SK-N-MC (cell line): ENCODE data around the gene CCT5.
"Not testable (repeated sequence)": the region's sequence is repeated elsewhere in the genome, so short reads cannot be mapped to it uniquely, and the experiment has no call there.

Experiments used
- DNase-seq: peaks from one replicate; pipeline ENCODE4 v3.0.0-alpha.2; 2011; ENCODE audit warnings: low read depth, low spot score
- H3K27ac ChIP-seq: fragments of 200-600 bp; sonication (generic); 2 replicates; pipeline ENCODE4 v1.5.1; 2016; ENCODE audit warnings: mixed run types
- H3K36me3 ChIP-seq: fragments of 200-600 bp; sonication (generic); 2 replicates; pipeline ENCODE4 v1.6.1; 2017; ENCODE audit warnings: antibody characterized with exemption, low read length, mixed read lengths; ENCODE audit not compliant: insufficient read depth
- H3K4me3 ChIP-seq: fragments of 200-600 bp; sonication (generic); 2 replicates; pipeline ENCODE4 v1.5.1; 2016
- H3K9ac ChIP-seq: fragments of 200-600 bp; sonication (generic); 2 replicates; pipeline ENCODE4 v1.8.0; 2017; ENCODE audit warnings: mixed run types, mixed read lengths; ENCODE audit not compliant: insufficient read length
- H3K9me3 ChIP-seq: fragments of 200-600 bp; sonication (generic); 2 replicates; pipeline ENCODE4 v1.6.1; 2017; ENCODE audit warnings: low read depth, mild to moderate bottlenecking, antibody characterized with exemption, low read length, moderate library complexity, mixed read lengths
- EZH2 ChIP-seq: fragments of 200-600 bp; sonication (generic); IDR thresholded peaks from one replicate; pipeline ENCODE4 v1.6.1; 2017; ENCODE audit warnings: antibody characterized with exemption
- FOXP2 ChIP-seq: optimal IDR thresholded peaks from 2 replicates; pipeline ENCODE3; 2011; ENCODE audit warnings: mild to moderate bottlenecking, moderate library complexity; ENCODE audit not compliant: insufficient read depth; ENCODE audit errors: extremely low read length, control extremely low read depth
- POLR2AphosphoS5 ChIP-seq: IDR thresholded peaks from 2 replicates; pipeline ENCODE4 v1.6.1; 2012; ENCODE audit warnings: mild to moderate bottlenecking, low read depth, low read length, borderline replicate concordance

The CCT5 gene

DNA sequence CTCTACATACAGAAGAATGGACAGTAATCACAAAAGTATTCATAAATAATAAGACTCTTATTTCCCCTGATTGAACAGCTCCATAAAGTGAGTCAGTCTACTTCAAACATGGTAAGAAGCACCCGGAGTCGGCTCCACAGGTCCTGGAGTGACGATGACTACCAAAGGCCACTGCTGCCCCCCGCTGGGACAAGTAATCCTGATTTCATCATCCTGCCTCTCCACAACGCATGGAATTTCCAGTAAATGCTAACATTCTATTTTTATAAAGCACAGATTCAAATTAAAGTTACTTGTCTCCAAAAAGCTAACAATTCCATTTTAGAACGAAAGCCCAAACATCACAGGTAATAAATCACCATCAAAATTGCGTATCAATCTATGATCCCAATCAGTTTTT lies 16.6 kb upstream of the CCT5 start:
- peak; percentile 39 for DNase-seq
- TF ChIP-seq FOXP2: no peak
- no peak for TF ChIP-seq EZH2
- TF ChIP-seq POLR2AphosphoS5: no peak
- Histone ChIP-seq H3K27ac (peak overlapping the region; percentile 79), H3K9me3 (no peaks in the 10 kb centered on the region), H3K9ac (peak overlapping the region; percentile 61), H3K36me3 (peaks cover 9% of the 10 kb centered on the region), H3K4me3 (peak overlapping the region; percentile 32)

GRCh38 chr5:10235350-10235749 lies 14.7 kb upstream of the CCT5 start:
- no peak overlapping the region for H3K4me3 ChIP-seq
- TF ChIP-seq FOXP2 (no peak), EZH2 (no peak), POLR2AphosphoS5 (no peak)
- no peak overlapping the region for H3K9ac ChIP-seq
- H3K9me3 ChIP-seq: no peaks in the 10 kb centered on the region
- no peak overlapping the region for H3K27ac ChIP-seq
- peaks cover 13% of the 10 kb centered on the region for H3K36me3 ChIP-seq
- no peak for DNase-seq

- H3K9me3 ChIP-seq: no peaks in the 10 kb centered on the region
- TF ChIP-seq POLR2AphosphoS5: no peak
- no peak for TF ChIP-seq EZH2
- no peak for TF ChIP-seq FOXP2
- DNase-seq: no peak
- H3K27ac ChIP-seq: no peak overlapping the region
- no peak overlapping the region for H3K4me3 ChIP-seq
- peaks cover 7% of the 10 kb centered on the region; the same call in 1 of the 2 replicates for H3K36me3 ChIP-seq
- H3K9ac ChIP-seq: no peak overlapping the region
Observed at GRCh38 chr5:10243660-10244240, 6.3 kb upstream of the CCT5 start.

GRCh38 chr5:10244342-10244944 lies 5.6 kb upstream of the CCT5 start:
- Histone ChIP-seq H3K9me3 (no peaks in the 10 kb centered on the region), H3K36me3 (0 out of 2 replicates have a peak, but pooled peaks cover 5% of the 10 kb centered on the region), H3K9ac (no peak overlapping the region), H3K27ac (no peak overlapping the region), H3K4me3 (no peak overlapping the region)
- no peak for TF ChIP-seq EZH2
- TF ChIP-seq FOXP2: no peak
- TF ChIP-seq POLR2AphosphoS5: no peak
- no peak for DNase-seq

DNA sequence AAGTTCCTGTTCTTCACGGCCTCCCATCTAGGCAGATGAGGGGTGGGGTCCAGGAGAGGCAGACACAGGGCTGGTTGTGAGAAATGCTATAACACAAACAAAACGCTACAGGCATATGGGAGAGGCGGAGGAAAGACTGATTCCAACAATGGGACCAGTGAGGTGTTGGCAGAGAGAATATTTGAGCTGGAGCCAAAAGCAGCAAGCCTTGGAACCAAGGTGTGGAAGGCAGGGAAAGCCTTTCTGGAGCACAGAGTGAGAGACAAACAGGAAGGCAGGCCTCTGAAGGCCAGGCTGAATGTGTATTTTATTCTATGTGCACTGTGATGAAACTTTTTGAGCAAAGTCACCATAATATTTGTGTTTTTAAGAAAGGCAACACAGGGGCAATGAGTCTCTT lies 3.3 kb upstream of the CCT5 start:
- Histone ChIP-seq H3K27ac (no peak overlapping the region), H3K4me3 (no peak overlapping the region), H3K9ac (no peak overlapping the region), H3K36me3 (peaks cover 14% of the 10 kb centered on the region), H3K9me3 (no peaks in the 10 kb centered on the region)
- TF ChIP-seq EZH2 (no peak), FOXP2 (no peak), POLR2AphosphoS5 (no peak)
- DNase-seq: no peak

DNA sequence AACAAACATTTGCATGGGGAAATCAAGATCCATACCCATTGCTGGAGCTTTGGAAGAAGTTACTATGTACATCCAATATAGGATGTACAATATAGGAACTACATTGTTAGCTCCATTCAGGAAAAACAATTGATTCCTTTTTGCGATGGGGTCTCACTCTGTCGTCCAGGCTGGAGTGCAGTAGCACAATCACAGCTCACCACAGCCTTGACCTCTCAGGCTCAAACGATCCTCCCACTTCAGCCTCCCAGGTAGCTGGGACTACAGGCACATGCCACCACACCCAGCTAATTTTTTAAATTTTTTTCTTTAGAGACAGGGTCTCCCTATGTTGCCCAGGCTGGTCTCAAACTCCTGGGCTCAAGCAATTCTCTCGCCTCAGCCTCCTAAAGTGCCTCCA lies 2.9 kb upstream of the CCT5 start:
- peaks cover 19% of the 10 kb centered on the region for H3K36me3 ChIP-seq
- H3K9ac ChIP-seq, DNase-seq, H3K27ac ChIP-seq, H3K4me3 ChIP-seq, H3K9me3 ChIP-seq: not testable (repeated sequence)

DNA sequence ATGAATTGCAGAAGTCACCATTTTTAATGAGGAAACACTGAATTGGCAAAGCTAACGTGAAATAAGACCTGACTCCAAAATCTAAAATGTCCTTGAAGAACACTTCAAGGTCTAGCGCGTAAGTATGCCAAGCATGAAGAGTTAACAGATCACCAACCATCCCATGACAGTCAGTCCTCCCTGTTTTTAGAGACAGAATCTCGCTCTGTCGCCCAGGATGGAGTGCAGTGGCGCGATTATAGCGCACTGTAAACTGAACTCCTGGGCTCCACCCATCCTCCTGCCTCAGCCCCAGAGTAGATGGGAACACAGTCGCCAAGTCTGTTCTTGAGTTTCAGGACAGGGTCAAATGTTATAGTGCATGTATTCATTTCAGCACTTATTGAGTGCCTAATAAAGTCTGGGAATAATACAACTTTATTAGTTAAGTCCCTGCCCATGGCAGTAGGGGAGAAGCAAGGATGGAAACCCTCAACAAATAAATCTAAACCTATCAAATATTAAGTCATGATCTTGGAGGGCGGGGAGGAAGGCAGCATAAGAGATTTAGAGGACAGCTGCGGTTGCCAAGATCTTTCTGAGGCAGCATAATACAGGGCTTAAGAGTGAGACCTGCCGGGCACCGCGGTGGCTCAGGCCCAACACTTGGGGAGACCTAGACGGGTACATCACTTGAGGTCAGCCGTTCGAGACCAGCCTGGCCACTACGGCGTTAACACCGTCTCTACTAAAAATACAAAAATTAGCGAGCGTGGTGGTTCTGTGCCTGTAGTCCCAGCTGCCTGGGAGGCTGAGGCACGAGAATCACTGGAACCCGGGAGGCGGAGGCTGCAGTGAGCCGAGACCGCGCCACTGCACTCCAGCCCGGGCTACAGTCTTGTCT lies 1.5 kb upstream of the CCT5 start:
- H3K4me3 ChIP-seq: peak overlapping the region; percentile 95
- no peak for DNase-seq
- H3K9me3 ChIP-seq: no peaks in the 10 kb centered on the region
- H3K9ac ChIP-seq: peak overlapping the region; percentile 97
- H3K27ac ChIP-seq: peak overlapping the region; percentile 100
- no peak for TF ChIP-seq EZH2
- no peak for TF ChIP-seq POLR2AphosphoS5
- no peak for TF ChIP-seq FOXP2
- H3K36me3 ChIP-seq: peaks cover 32% of the 10 kb centered on the region

GRCh38 chr5:10250806-10251276 lies 761 bp downstream of the CCT5 start:
- no peak for TF ChIP-seq EZH2
- TF ChIP-seq POLR2AphosphoS5: no peak
- no peak for TF ChIP-seq FOXP2
- peak overlapping the region; percentile 100 for H3K27ac ChIP-seq
- no peaks in the 10 kb centered on the region for H3K9me3 ChIP-seq
- no peak for DNase-seq
- H3K4me3 ChIP-seq: peak overlapping the region; percentile 95
- H3K36me3 ChIP-seq: peaks cover 54% of the 10 kb centered on the region
- peak overlapping the region; percentile 97 for H3K9ac ChIP-seq
